ENCODE measurements around the gene MACC1.
A peak's percentile ranks its signal among the peaks of the same experiment; 100 is the strongest.

Gene MACC1, protein sequence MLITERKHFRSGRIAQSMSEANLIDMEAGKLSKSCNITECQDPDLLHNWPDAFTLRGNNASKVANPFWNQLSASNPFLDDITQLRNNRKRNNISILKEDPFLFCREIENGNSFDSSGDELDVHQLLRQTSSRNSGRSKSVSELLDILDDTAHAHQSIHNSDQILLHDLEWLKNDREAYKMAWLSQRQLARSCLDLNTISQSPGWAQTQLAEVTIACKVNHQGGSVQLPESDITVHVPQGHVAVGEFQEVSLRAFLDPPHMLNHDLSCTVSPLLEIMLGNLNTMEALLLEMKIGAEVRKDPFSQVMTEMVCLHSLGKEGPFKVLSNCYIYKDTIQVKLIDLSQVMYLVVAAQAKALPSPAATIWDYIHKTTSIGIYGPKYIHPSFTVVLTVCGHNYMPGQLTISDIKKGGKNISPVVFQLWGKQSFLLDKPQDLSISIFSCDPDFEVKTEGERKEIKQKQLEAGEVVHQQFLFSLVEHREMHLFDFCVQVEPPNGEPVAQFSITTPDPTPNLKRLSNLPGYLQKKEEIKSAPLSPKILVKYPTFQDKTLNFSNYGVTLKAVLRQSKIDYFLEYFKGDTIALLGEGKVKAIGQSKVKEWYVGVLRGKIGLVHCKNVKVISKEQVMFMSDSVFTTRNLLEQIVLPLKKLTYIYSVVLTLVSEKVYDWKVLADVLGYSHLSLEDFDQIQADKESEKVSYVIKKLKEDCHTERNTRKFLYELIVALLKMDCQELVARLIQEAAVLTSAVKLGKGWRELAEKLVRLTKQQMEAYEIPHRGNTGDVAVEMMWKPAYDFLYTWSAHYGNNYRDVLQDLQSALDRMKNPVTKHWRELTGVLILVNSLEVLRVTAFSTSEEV

DNA sequence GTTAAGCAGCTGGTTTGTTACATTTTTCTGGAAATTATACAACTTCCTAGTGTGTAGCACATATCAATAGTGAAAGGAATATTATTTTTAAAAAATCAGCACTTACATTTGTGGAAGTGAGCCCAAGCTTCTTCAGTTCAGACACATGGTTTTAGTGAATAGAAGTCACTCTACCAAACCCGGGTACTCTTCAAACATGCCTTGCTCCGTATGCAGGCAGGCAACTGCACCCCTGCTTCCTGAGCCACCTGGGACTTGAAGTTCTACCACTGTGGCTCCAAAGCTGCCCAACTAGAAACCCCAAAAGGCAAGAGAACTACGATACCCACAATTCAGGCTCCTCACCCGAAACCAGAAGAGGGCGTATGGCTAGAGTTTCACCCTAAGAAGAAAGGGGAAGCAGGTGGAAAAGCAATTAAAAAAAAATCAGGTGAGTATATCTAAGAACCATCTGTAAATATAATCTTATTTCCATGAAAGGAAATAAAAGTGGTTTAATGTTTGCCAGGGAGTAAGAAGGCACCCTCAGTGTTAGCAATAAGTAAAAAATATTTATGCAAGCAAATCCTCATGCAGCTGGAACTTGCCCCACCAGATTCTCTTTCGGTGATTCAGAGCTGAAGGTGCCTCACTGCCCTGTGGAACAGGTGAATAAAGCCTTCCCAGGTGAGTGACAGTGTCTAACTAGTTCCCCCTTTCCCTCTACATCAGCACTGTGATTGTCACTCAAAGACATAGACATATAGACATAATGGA lies at the start of gene MACC1:
Gene MACC1 (minus strand): TSS at position 192 of the 756 bp plus-strand sequence. CDS start 55,522 bp downstream, outside the sequence.
- DNase-seq = no peak

DNA sequence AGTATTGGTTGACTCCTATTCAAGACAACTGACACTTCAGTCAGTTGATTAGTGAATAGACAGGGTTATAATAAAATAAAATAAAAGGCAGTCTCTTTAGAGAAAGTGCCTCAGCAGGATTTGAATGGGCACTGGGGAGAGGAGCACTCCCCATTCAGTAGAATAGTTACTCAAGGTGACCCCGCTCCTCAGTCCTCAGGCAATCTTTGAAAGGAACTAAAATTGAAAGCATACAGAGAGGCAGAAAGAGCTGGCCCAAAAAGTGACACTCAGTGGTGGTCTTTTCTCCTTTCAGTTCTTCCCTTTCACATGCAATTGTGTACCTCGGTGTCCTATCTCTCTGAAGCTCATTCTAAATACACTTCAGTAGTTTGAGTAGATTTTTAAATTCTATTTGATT lies 47.4 kb upstream of the MACC1 start:
- no peak for DNase-seq

DNA sequence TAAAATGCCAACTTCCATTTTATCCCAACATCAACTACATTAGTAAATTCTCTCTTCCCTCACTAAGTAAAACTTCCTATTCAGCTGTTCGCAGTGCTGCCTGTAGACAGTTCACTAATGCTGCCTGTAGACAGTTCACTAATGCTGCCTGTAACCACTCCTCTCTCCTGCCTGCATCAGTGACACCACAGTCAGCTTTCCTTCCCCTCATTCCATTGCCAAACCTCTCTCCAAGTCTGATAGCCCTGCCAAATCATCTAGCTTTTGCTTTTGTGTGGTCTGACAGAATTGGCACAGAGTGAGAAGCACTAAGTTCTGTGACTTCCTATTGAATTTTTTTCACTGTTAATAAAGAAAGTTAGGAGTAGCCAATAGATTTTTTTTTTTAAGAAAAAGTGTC lies 43.0 kb upstream of the MACC1 start:
- DNase-seq = no peak

DNA sequence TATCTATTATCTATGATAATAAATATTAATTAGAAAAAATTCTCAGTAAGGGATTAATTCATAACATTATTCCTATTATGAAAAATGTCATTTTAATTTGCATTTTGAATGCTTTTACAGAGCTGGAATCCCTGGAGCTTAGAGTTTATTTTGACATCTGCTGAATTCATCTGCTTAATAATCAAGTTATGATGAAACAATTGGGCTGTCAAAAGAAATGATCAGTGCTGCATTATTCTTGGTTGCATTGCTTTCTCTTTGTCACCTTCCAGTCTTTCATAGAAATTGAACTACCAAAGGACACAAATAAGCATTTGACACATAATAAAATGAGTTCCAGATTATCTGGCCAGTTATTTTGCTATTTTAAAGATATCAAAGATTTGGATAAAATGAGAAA lies 40.0 kb upstream of the MACC1 start:
- no peak for DNase-seq

DNA sequence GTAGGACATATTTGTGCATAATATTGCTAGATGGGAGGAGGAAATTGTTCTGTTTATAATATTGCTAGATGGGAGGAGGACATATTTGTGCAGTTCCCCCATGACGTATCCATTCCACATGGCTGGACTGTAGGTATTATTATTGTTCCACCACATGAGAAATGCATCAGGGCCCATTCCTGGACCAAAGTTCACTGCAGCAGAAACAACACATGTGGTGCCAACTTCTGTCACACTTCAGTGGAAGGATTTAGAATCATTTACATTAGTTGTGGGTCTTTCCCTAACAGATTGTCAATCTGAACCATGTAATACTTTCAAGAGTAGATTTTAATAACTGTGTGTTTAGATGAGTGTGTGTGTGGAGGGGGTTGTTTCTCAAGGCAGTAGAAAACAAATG lies 32.7 kb upstream of the MACC1 start:
- DNase-seq = no peak

DNA sequence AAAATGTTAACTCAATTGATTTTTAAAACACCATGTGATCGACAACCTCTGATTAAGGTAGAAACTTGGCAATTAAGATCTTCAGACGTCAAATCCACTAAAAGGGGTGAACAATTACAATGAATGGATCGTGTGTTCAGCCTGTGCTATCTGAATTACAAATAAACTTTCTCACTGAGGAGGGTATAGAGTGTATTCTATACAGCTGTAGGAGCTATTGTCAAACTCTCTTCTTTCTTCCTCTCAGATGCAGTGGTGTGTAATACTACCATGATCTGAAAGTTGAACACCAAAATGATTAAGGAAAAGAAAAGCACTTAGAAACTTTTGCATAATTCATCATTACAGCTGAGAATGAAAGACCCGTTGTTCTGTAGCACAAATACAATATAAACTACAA lies 32.2 kb upstream of the MACC1 start:
- DNase-seq = no peak

DNA sequence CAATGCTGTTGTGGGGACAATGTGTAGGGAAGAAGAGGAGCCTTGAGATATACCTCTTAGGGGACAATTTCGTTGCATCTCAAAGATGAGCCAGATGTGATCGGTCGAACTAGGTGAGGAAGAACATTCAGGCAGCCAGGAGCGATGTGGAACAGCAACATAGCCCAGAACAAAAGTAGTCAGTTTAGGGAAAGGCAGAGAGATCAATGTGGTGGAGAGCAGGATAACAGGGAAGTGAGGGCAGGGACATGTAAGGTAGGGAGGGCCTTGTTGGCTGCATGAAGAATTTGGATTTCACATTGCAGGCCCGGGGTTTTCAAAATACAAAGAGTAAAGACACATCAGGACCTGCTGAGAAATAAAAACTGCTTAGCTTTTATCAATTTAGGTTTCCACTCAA lies 29.1 kb upstream of the MACC1 start:
- no peak for DNase-seq

DNA sequence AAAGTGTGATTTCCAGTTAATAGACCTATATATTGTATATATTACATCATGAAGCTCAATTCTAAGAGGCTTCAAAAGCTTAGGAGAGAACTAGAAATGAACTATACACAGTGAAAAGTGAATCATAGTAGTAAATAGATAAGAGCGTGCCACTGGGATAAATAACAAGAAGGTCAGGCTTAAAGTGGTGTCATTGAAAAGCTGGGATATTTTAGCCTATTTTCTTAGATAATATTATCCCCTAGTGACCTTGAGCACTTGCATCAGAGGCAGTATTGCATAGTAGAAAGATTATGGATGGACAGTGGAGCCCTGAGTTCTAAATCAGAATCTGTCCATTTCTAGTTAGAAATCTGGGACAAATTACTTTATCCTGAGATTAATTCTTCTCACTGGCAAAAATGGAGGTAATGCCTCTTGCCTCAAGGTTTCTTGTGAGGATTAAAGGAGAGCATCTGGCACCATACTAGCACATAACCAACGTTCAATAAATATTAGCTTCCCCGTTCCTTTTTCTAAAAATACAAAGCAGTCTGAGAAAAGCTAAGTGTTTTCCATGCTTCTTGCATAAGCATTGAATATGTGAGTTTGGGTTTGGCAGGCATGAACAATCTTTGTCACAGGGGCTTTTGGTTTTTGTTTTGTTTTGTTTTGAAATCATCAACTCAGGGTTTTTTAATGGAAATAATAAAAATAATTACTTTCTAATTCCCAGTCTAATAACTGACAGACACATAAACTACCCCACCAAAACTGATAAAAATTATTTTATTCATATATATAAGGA lies 27.3 kb upstream of the MACC1 start:
- no peak for DNase-seq

DNA sequence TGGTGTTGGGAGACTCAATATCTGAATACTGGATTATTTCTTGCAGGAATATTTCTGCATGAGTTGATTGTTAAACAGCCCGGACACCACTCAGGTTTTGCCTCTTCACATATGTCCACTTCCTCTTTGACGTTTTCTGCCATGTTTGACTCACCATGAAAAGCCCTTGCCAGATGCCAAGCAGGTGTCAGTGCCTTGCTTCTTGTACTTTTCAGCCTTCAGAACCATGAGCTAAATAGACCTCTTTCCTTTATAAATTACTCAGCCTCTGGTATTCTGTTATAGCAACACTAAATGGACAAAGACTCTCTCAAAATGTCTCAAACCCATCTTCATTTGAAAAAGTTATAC lies 24.7 kb upstream of the MACC1 start:
- no peak for DNase-seq

DNA sequence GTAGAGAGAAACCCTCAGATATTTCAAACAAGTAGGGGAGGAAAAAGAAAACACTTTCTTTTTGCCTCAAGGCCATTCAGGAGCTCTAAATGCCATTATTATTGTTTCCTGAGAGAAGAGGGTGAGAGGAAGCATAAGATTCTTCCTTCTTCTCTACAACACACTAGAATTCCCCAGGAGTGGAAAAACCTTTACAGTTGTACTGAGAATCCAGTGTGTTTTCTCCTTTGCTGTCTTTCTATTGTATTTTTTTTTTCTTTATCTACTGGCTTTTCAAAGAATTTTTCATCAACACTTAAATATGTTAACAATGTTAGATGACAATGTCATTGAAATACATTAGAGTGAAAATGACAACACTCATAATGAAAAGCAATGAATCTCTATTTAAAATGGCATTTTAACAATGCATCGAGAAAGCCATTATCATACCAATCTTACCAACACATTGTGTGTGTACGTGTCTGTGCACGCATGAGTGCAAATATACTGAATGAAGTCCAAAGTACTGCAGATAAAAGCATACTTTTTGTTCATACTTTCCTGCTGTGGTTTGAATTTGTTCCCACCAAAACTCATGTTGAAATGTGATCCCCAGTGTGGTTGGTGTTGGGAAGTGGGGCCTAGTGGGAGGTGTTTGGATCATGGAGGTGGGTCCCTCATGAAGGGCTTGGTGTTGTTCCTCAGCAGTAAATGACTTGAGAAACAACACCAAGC lies 24.2 kb upstream of the MACC1 start:
- DNase-seq = no peak

DNA sequence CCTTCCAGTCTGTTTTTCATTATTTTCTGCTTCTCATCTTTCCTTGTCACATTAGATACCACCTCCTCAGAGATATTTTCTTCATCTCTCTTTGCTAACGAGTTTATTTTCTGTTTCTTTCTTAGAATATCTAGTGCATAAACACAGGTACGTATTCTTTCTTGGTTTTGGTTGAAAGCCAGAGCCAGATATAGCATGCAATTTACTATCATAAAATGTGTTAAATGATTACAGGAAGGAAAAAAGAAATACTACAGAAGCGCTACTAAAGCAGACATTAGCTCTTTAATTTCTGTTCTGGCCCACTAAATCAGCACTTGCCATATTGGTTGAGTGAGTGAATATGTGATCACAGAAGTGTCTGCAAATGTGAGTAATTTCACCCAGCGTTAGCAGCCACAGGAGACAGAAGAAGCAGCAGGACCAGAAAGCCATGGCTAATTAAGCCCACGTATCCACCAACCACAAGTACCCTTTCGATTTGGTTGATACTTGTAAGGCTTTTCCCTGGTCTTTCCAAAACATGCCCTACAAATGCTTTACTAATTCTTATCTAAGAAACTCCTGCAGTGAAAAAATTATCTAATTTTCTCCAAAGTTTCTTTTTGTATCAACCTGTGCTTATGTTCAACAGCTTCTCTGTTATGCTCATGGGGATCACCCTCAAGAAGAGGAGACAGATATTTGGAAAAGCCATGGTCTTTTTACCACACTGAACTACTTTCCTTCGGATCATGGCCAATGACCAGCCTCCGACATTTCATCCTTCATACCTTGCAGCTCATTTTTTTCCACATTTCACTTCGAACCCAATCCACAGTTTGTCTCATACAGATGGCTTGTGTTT lies 23.1 kb upstream of the MACC1 start:
- DNase-seq = no peak

DNA sequence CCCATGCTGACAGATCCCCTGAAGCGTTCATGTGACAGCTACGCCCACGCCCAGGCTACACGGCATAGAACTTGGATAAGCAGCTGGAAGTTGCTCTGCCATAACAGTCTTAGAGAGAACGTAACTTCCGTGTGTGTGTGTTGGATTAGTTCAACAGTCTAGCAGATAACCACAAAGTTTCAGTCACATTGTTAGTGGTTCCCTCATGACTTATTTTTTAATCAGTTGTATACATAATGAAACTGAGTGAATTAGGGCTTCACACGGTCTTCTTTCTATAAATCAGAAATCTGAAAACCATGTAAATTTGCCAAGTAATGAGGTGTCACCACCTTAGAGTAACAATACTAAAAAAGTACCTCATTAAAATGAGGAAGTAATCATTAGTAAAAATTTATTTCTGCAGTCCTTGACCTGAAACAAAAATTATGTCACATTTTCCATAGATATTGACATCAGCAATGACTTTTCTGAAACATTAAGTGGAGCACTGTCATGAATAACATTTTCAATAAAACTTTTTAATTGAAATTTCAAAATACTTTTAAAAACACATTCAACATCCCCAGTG lies 21.7 kb upstream of the MACC1 start:
- DNase-seq = peak; percentile 18

DNA sequence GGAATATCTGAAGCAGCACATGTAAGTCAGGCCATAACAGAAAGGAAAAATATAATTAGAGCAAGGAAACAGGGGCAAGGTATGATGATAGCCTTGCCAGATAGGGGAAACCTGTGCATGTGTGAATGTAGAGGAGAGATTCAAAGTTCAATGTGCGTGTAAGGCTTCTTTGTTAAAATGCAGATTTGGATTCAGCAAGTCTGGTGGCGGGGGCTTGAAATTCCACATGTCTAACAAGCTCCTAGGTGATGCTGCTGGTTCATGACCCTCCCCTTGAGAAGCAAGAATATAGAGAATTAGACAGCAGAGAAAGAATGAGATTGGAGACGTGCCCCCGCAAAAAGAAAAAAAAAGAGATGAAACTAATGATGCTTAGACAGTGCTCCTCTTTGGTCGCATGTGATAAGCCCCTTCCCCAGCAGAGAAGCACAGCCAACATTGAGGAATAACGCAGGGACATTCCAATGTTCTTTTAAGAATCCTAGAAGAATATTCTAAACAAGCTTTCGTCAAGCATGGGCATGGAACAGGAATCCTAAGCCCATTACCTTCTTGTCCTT lies 21.1 kb upstream of the MACC1 start:
- no peak for DNase-seq

DNA sequence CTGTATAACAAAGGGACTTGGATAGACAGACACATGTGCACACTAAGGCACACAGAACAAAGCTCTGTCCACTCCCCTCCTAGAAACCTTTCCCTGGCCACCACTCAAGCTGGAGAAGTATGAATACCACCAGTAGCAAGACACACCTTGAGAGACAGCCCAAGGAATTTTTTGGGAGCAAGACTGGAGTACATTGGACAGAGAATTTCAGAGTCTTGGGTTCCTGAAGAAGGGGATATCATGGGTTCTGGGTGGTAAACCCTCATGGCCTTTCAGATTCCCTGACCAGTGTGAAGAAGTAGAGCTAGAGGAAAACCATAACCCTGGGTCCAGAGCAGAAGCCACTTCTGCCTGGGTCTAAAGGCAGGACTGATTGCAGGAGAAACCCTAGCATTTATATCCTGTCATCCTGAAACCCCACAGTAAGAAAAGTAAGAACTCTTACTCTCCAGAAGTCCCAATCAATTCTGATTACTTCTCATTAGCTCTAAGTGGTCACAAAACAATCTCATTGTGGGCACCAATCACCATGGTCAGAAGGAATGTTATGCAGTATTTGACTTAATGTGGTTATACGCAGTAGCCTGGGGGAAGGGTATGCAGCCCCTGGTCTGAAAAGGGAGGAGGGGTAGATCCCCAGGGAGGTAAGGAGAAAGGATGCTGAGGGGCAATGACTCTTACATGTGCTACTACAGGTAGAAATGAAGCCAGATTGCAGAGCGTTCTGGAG lies 20.4 kb upstream of the MACC1 start:
- DNase-seq = no peak

DNA sequence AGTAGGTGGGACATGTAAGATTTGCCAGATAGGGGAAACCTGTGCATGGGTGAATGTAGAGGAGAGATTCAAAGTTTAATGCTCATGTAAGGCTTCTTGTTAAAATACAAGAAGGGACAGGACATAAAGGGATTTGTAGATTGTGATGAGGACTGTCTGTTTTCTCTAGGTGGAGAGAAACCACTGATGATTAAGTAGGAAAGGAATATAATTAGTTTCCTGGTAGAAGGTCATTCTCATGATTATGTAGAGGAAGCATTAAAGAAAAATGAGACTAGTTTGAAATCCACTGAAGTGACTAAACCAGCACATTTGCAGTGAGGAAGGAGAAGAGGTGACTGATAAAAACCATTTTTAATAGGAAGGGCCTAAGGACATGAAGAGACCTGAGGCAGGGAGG lies 19.6 kb upstream of the MACC1 start:
- no peak for DNase-seq

DNA sequence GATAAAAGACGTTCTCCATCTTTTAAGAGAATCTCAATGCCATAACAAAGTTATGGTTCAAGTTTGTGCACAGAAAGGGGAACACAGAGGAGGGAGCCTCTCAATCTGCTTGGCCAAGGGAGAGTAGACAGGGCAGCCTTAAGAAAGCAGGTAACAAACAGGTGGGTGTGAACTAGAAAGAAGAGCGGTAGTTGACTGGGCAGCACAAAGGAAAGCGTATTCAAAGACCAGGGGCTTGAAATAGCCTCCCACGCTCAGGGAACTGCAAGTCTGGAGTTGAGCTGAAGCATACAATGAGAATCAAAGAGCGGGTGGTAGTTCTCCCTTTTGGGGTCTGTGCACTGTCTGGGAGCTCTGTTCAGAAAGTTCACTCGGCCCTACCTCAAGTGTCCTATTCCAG lies 18.9 kb upstream of the MACC1 start:
- DNase-seq = no peak

DNA sequence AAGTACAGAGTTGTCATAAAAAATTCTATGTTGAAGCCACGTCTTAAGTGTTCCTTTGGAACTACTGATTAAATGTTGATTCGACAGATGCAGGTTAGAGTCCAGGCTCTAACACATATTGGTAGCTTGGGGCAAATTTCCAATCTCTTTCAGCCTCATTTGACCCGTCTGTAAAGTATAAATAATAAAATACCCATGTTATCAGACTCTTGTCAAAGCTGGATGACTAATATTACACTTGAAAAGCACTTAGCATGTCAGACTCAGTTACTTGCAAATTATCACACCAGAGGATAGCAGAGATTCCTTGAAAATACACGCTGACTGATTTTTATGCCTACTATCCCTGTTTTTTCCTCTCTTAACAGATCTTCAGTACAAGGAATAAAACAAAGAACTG lies 18.1 kb upstream of the MACC1 start:
- DNase-seq = no peak

DNA sequence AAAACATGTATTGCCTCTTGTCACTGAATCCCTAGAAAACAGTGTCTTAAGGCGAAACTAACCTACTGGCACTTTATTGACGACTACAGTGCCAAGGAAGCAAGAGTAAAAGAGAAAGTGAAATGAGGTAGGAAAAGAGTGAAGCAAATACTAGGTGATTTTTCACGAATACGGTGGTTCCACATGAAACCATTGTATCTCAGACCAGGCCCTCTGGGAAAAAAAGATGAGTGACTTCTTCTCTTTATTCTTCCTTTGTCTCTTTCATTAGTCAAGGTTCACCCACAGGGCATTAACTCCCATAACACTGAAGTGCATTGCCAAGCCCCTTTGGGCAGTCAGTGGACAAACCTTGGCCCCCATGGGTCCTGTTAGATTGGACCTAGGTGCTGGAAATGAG lies 16.2 kb upstream of the MACC1 start:
- no peak for DNase-seq

DNA sequence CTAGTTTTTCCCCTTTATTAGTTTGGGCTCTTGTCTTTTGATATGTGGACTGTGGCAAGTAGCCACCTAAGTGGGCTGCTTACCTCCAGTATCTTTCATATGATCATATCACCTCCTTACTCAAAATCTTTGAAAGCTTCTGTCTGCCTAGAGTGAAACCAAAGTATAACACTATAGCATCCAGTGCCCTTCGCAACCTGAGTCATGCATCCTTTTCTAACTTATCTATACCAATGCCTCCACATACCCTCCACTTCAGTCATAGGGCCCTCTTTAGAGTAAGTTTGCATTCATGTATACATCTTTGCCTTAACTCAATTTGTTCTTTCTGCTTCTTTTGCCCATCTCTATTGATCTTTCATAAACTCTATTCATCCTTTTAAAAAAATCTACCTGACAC lies 15.7 kb upstream of the MACC1 start:
- DNase-seq = no peak
